B cell (primary cell): ENCODE measurements around the gene PRLH. TPM values are rescaled to one million over a fixed set of nuclear protein-coding genes. Genes with fewer than 3 reads are reported as not detected.

Source experiments
- ATAC-seq: fragments of 200-7000 bp; cut with Tn5 transposase; one replicate; pipeline ENCODE4 v1.10.0; 2021; ENCODE audit warnings: low read depth, mild to moderate bottlenecking, moderate number of reproducible peaks, moderate library complexity
- CTCF ChIA-PET: fragments of 350-600 bp; sonication (Branson Sonifier 250); formaldehyde crosslinking; loops from one replicate; lab custom pipeline; 2021; ENCODE audit warnings: antibody characterized with exemption, inconsistent platforms; lab: Charles Lee
- POLR2A ChIA-PET: fragments of 350-600 bp; sonication (Branson Sonifier 250); formaldehyde crosslinking; loops from one replicate; lab custom pipeline; 2021; ENCODE audit warnings: antibody characterized with exemption; lab: Charles Lee
- DNase-seq: peaks from one replicate; pipeline ENCODE4 v3.0.0; 2013
- H2AFZ ChIP-seq: 2 replicates; pipeline ENCODE4 v1.6.1; 2012; ENCODE audit warnings: mild to moderate bottlenecking, low read depth, low read length; ENCODE audit not compliant: insufficient read depth, poor library complexity, severe bottlenecking
- H3K27ac ChIP-seq, 2 donors: 1 replicate in 1 of 2; 2 replicates in 1 of 2; pipeline ENCODE4 v1.5.1; 2012 to 2013; ENCODE audit warnings: low read length in 2 of 2, mild to moderate bottlenecking in 2 of 2, moderate library complexity in 1 of 2
- H3K27me3 ChIP-seq, 4 experiments: fragments of 200-600 bp in 1 of 4; sonication (generic) in 1 of 4; replicated peaks in 1 of 4; 1 replicate in 2 of 4; 2 replicates in 2 of 4; pipeline versions ENCODE4 v1.6.1 to v1.7.0; 2013 to 2016; ENCODE audit warnings: low read length in 3 of 4, mild to moderate bottlenecking in 2 of 4, mixed read lengths in 1 of 4, moderate library complexity in 1 of 4; ENCODE audit not compliant: insufficient read depth in 4 of 4, control insufficient read depth in 3 of 4; ENCODE audit errors: control extremely low read depth in 1 of 4
- H3K36me3 ChIP-seq, 2 experiments: replicated peaks in 1 of 2; 1 replicate in 1 of 2; 2 replicates in 1 of 2; pipeline versions ENCODE4 v1.6.1 to v1.7.1; 2013; ENCODE audit warnings: low read length in 1 of 2; ENCODE audit not compliant: insufficient read depth in 2 of 2, control insufficient read depth in 1 of 2; ENCODE audit errors: control extremely low read depth in 1 of 2, extremely low read depth in 1 of 2
- H3K4me1 ChIP-seq, 2 donors: fragments of 200-600 bp in 1 of 2; sonication (generic) in 1 of 2; 1 replicate in 1 of 2; 2 replicates in 1 of 2; pipeline versions ENCODE4 v1.5.1 to v1.6.1; 2013 to 2017; ENCODE audit warnings: low read length in 2 of 2; ENCODE audit not compliant: control insufficient read depth in 2 of 2, insufficient read depth in 2 of 2
- H3K4me2 ChIP-seq: replicated peaks from 2 replicates; pipeline ENCODE3; 2012; ENCODE audit warnings: mild to moderate bottlenecking, low read depth, low read length; ENCODE audit not compliant: poor library complexity, severe bottlenecking
- H3K4me3 ChIP-seq, 5 experiments: fragments of 200-600 bp in 1 of 5; sonication (generic) in 1 of 5; 1 replicate in 3 of 5; 2 replicates in 2 of 5; pipeline versions ENCODE4 v1.5.1 to v1.7.0; 2011 to 2016; ENCODE audit warnings: low read length in 4 of 5, mild to moderate bottlenecking in 4 of 5, low read depth in 2 of 5, control low read depth in 1 of 5, moderate library complexity in 1 of 5; ENCODE audit not compliant: insufficient read depth in 1 of 5; ENCODE audit errors: control extremely low read depth in 1 of 5, extremely low read depth in 1 of 5
- H3K79me2 ChIP-seq: fragments of 200-600 bp; sonication (generic); one replicate; pipeline ENCODE4 v1.6.0; 2016; ENCODE audit warnings: low read length; ENCODE audit not compliant: control insufficient read depth, insufficient read depth
- H3K9ac ChIP-seq: fragments of 200-600 bp; sonication (generic); 2 replicates; pipeline ENCODE4 v1.6.1; 2017; ENCODE audit warnings: mild to moderate bottlenecking, low read length, moderate library complexity
- H3K9me3 ChIP-seq, 3 donors: one replicate each; pipeline versions ENCODE4 v1.6.1 to v1.7.1; 2013; ENCODE audit warnings: low read length in 2 of 3; ENCODE audit not compliant: control insufficient read depth in 2 of 3, insufficient read depth in 1 of 3; ENCODE audit errors: control extremely low read depth in 1 of 3
- H4K20me1 ChIP-seq: 2 replicates; pipeline ENCODE4 v1.6.0; 2012; ENCODE audit warnings: mild to moderate bottlenecking, low read length; ENCODE audit not compliant: insufficient read depth, control insufficient read depth, poor library complexity, severe bottlenecking
- H3K27ac Mint-ChIP-seq: one replicate; pipeline ENCODE4 v1.8.0; 2021; ENCODE audit warnings: mixed read lengths
- H3K27me3 Mint-ChIP-seq: one replicate; pipeline ENCODE4 v1.8.0; 2021; ENCODE audit warnings: mixed read lengths
- H3K4me1 Mint-ChIP-seq: one replicate; pipeline ENCODE4 v1.8.0; 2021; ENCODE audit warnings: mixed read lengths
- H3K4me3 Mint-ChIP-seq: one replicate; pipeline ENCODE4 v1.8.0; 2021; ENCODE audit warnings: mixed read lengths
- H3K9me3 Mint-ChIP-seq: one replicate; pipeline ENCODE4 v1.8.0; 2022; ENCODE audit warnings: mixed read lengths; ENCODE audit not compliant: insufficient read depth
- CTCF ChIP-seq: fragments of 200-600 bp; IDR thresholded peaks from one replicate; pipeline ENCODE4 v1.8.0; 2022; ENCODE audit warnings: antibody characterized with exemption, mild to moderate bottlenecking
- EZH2 ChIP-seq: IDR thresholded peaks from 2 replicates; pipeline ENCODE4 v1.6.1; 2012; ENCODE audit warnings: borderline replicate concordance, low read depth, mild to moderate bottlenecking, moderate library complexity, low read length; ENCODE audit not compliant: insufficient read depth, poor library complexity, severe bottlenecking
- WGBS: methylation state at CpG from one replicate; pipeline ENCODE4 v1.1.5; 2013; ENCODE audit warnings: missing lambda C conversion rate; ENCODE audit not compliant: insufficient coverage; 5-methylcytosine and 5-hydroxymethylcytosine counted together
- intact Hi-C: fragments of 100-400 bp; cut with micrococcal nuclease; formaldehyde crosslinking; loops from one replicate; pipeline ENCODE4 v1.10.0; 2022
- polyA plus RNA-seq: library from polyadenylated mRNA; depleted of rRNA; stranded (reverse); fragments of >200 nt; gene quantifications from 2 replicates; pipeline ENCODE4 v1.2.3, GENCODE V29; 2012
- total RNA-seq, 2 donors: library from RNA; stranded (reverse); fragments of 120-200 nt in 1 of 2; gene quantifications; 1 replicate in 1 of 2; 2 replicates in 1 of 2; pipeline versions ENCODE4 v1.2.3 to v1.2.4, GENCODE V29; 2013 to 2022

The PRLH gene
- total and polyA plus RNA-seq, 2 donors (not counting 1 experiment from before 2014, with no cell fraction given): not detected

GRCh38 chr2:237540823-237541222, 25.6 kb upstream of the PRLH start:
- POLR2A ChIA-PET: no interaction called here

GRCh38 chr2:237541243-237541642, 25.1 kb upstream of the PRLH start:
- ChIA-PET CTCF (interaction anchor here (2.4 kb wide), 1 partner anchor 31 kb away, joined by 8 read pairs; no protein-coding TSS in a partner anchor), POLR2A (interaction anchor here (0.5 kb wide), 1 partner anchor 474 kb away, joined by 5 read pairs; no protein-coding TSS in a partner anchor)
- DNase-seq (no peak), ATAC-seq (no peak)
- Histone ChIP-seq H3K27me3 (peaks cover 0 to 4% (median 0%) of the 10 kb centered on the region in 4 experiments), H3K4me3 (no peak overlapping the region), H2AFZ (no peak overlapping the region), H3K4me2 (no peak overlapping the region), H3K4me1 (no peaks in the 10 kb centered on the region), H4K20me1 (no peaks in the 10 kb centered on the region), H3K9me3 (no peaks in the 10 kb centered on the region), H3K36me3 (no peaks in the 10 kb centered on the region), H3K79me2 (no peaks in the 10 kb centered on the region), H3K9ac (no peak overlapping the region), H3K27ac (no peak overlapping the region)
- Mint-ChIP-seq H3K4me3 (no peak overlapping the region), H3K27me3 (peaks cover 15% of the 10 kb centered on the region), H3K27ac (no peak overlapping the region), H3K4me1 (no peaks in the 10 kb centered on the region), H3K9me3 (no peaks in the 10 kb centered on the region)
- 47% methylated on average over 4 of the region's 5 CpGs for WGBS
- intact Hi-C loops: no loop called here
- TF ChIP-seq EZH2 (no peak), CTCF (no peak)

More at GRCh38 chr2:237540823-237541222, 25.6 kb upstream of the PRLH start:
- H3K9me3 ChIP-seq: no peaks in the 10 kb centered on the region
- H4K20me1 ChIP-seq: no peaks in the 10 kb centered on the region
- H3K9ac ChIP-seq: no peak overlapping the region
- H3K4me3 Mint-ChIP-seq: no peak overlapping the region
- WGBS: 69% methylated on average over 6 of the region's 6 CpGs
- H3K79me2 ChIP-seq: no peaks in the 10 kb centered on the region
- no peaks in the 10 kb centered on the region for H3K4me1 Mint-ChIP-seq
- H3K27me3 Mint-ChIP-seq: peaks cover 15% of the 10 kb centered on the region
- H3K27ac ChIP-seq: no peak overlapping the region
- DNase-seq: no peak
- no peaks in the 10 kb centered on the region for H3K4me1 ChIP-seq
- intact Hi-C loops: no loop called here
- TF ChIP-seq CTCF: no peak
- no peak for TF ChIP-seq EZH2
- no peak overlapping the region for H3K4me3 ChIP-seq
- peaks cover 0 to 4% (median 0%) of the 10 kb centered on the region in 4 experiments for H3K27me3 ChIP-seq
- H3K36me3 ChIP-seq: no peaks in the 10 kb centered on the region
- CTCF ChIA-PET: interaction anchor here (2.4 kb wide), 1 partner anchor 31 kb away, joined by 8 read pairs; no protein-coding TSS in a partner anchor
- ATAC-seq: no peak
- no peaks in the 10 kb centered on the region for H3K9me3 Mint-ChIP-seq
- H2AFZ ChIP-seq: no peak overlapping the region
- no peak overlapping the region for H3K4me2 ChIP-seq
- no peak overlapping the region for H3K27ac Mint-ChIP-seq
